Measurements from ENCODE around the gene SSBP3.

The SSBP3 gene

DNA sequence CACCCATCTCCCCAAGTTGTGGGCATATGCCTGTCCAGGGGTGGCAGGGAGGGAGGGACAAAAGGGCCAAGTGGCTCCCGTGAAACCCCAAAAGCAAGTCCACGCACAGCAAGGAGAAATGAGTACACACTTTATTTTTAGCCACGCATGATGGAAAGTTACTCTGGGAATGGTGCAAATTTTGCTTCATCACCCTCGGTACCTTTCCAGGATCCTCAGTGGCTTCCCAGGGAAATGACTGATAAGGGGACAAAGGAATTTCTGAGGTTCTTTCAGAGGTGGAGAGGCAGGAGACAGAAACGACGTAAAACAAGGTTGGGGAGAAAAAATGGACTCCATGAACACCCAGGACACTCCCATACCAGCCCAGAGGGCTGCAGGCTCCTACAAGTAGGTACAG is 65.8 kb downstream of the SSBP3 start:
- TF ChIP-seq, protein P1, sequence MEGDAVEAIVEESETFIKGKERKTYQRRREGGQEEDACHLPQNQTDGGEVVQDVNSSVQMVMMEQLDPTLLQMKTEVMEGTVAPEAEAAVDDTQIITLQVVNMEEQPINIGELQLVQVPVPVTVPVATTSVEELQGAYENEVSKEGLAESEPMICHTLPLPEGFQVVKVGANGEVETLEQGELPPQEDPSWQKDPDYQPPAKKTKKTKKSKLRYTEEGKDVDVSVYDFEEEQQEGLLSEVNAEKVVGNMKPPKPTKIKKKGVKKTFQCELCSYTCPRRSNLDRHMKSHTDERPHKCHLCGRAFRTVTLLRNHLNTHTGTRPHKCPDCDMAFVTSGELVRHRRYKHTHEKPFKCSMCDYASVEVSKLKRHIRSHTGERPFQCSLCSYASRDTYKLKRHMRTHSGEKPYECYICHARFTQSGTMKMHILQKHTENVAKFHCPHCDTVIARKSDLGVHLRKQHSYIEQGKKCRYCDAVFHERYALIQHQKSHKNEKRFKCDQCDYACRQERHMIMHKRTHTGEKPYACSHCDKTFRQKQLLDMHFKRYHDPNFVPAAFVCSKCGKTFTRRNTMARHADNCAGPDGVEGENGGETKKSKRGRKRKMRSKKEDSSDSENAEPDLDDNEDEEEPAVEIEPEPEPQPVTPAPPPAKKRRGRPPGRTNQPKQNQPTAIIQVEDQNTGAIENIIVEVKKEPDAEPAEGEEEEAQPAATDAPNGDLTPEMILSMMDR (IDR thresholded peaks at IDR 0.05) = no peak

DNA sequence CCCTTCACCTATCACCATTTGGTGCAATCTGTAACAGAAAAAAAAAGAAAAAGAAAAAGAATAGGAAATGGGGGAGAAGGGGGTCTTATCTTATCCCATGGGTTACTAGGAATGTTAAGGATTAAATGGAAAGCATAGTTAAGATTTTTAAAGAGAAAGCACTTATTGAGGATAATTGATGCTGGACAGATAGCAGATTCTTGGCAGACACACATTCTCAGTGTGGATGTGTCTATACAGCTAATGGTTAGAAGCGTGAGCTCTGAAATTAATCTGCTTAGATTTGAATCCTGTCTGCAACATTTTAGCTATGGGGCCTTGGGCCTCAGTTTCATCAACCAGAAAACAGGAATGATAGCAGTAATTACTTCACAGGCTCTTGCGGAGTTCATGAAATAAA is 67.1 kb downstream of the SSBP3 start:
- TF ChIP-seq, protein P1 (IDR thresholded peaks at IDR 0.05) = no peak

DNA sequence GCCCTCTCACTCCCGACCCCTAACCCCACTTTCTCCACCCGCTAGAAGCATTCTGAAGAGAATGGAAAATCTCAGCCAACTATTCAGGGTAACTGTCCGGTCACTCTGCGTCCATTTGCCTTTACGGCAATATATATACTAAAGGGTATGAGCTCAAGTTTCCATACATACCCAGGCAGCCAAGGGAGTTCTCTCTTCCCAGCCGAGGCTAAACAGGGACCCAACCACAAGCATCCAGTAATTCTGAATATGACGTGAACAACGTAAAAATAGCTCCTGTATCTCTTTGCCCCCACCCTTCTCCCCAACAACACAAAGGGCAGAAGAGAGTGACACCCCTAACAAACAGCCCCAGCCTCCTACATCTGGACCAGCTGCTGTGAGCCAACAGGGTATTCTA is 67.7 kb downstream of the SSBP3 start:
- TF ChIP-seq, protein P1 (IDR thresholded peaks at IDR 0.05) = no peak

DNA sequence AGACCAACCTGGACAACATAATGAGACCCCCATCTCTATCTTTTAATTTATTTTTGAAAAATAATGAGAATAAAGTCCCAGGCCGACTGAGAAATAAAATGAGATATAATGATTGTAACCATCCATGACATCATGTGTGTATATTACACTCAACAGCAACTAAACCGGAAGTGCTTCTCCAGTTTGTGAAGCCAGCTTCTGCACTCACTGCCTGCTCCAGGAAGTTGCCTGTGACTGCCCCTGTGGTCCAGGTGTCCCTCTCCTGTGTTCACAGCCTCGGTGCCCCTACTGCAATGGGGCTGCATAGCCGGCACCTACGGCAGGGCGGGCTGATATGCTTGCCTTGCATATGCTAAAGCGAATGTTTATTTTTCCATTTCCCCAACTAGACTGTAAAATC is 68.3 kb downstream of the SSBP3 start:
- TF ChIP-seq, protein P1 (IDR thresholded peaks at IDR 0.05) = no peak

- TF ChIP-seq, protein P1 (IDR thresholded peaks at IDR 0.05) = no peak
These were observed 69.2 kb downstream of the SSBP3 start for GRCh38 chr1:54337034-54337433.

GRCh38 chr1:54336116-54336515 is 70.1 kb downstream of the SSBP3 start:
- TF ChIP-seq, protein P1 (IDR thresholded peaks at IDR 0.05) = no peak

DNA sequence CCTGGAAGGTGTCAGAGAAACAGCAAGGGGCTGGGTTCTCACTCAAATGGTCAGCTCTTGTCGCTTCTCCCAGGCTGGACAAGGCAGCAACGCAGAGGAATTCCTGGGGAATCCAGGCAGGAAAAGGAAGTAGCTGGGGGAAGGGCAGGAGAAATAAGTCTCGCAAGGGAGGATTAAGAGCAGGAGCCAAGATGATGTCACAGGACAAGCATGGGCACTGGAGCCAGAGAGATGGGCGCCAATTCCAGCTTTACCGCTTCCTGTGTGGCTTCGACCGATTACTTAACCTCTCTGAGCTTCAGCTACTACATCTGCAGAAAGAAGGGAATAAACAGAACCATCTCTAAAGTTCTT is 70.5 kb downstream of the SSBP3 start:
- TF ChIP-seq, protein P1 (IDR thresholded peaks at IDR 0.05) = no peak

DNA sequence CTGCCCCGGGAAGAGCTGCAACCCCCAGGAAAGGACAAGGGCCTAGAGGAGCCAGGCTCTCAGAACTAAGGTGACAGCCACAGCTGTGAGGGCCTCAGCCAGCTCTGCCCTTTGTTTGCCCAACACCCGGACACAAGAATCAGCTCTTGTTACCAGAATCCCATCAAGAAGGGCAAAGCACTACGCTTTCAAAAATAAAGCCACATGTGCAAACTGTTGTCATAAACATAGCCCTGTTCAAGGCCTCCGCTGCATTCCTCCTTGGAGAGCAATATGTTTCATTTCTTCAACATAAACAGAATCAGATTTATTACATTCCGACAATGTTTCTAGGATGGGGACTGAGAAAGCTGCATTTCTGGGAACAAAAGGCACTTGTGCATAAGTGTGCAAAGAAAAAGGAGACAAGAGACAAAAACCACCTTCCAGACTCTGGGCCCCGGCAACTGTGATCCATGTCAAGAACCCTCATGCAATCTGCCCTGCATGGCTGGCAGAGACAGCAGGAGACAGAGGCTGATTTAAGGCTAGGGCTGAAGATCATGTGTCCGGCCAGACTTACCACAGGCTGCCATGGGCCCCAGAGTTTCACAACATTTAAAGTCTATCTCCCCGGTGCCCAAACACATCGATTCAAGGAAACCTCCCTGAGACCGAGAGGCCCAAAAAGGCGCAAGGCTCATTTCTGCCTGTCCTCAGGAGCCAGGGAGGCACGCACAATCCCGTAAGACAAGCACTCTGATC is 71.0 kb downstream of the SSBP3 start:
- TF ChIP-seq, protein P1 (IDR thresholded peaks at IDR 0.05) = no peak

All from LNCAP (cell line).